ENCODE measurements around the gene STAP2. TPM values are rescaled to one million over a fixed set of nuclear protein-coding genes. Genes with fewer than 3 reads are reported as not detected.
"Not testable (repeated sequence)": the region's sequence is repeated elsewhere in the genome, so short reads cannot be mapped to it uniquely, and the experiment has no call there.

Gene STAP2
- total RNA-seq, 1 donor from 2014 or later: 5.2 TPM

GRCh38 chr19:4274321-4274686 is 64.3 kb downstream of the STAP2 start:
- not testable (repeated sequence) for H3K4me3 ChIP-seq (ENCODE audit: low read length in 3 of 3); H3K9me3 ChIP-seq (ENCODE audit: control insufficient read depth in 3 of 3, low read length in 3 of 3); H3K36me3 ChIP-seq (ENCODE audit: control insufficient read depth in 3 of 3, insufficient read depth in 3 of 3, low read length in 3 of 3); H3K4me1 ChIP-seq (ENCODE audit: control insufficient read depth in 3 of 3, insufficient read depth in 3 of 3, low read length in 3 of 3); H3K27ac ChIP-seq (ENCODE audit: low read depth, low read length); H3K9ac ChIP-seq (ENCODE audit: low read depth in 1 of 3, low read length in 3 of 3)
- H3K27me3 ChIP-seq (ENCODE audit: control insufficient read depth in 3 of 3, insufficient read depth in 3 of 3, low read length in 3 of 3): peaks cover 9 to 15% (median 10%) of the 10 kb centered on the region in 3 donors

Other genes with a start within 250 kb of the STAP2 start
- 114 TPM for gene MAP2K2, start 214.7 kb downstream of the STAP2 start, total RNA-seq
- gene CREB3L3, start 185.2 kb downstream of the STAP2 start, total RNA-seq: not detected
- gene SIRT6, start 156.3 kb downstream of the STAP2 start, total RNA-seq: 9.9 TPM
- not detected for gene ANKRD24, start 156.1 kb downstream of the STAP2 start, total RNA-seq
- gene EBI3, start 109.3 kb downstream of the STAP2 start, total RNA-seq: not detected
- 14.6 TPM for gene YJU2, start 91.7 kb downstream of the STAP2 start, total RNA-seq
- gene SHD, start 59.6 kb downstream of the STAP2 start, total RNA-seq: 24.5 TPM
- 0.52 TPM for gene TMIGD2, start 36.4 kb downstream of the STAP2 start, total RNA-seq
- not detected for gene FSD1, start 34.2 kb downstream of the STAP2 start, total RNA-seq
- 5.7 TPM for gene MPND, start 4.7 kb upstream of the STAP2 start, total RNA-seq
- gene SH3GL1, start 61.7 kb upstream of the STAP2 start, total RNA-seq: 16.2 TPM
- 6.3 TPM for gene CHAF1A, start 63.8 kb upstream of the STAP2 start, total RNA-seq
- 89.8 TPM for gene UBXN6, start 119.0 kb upstream of the STAP2 start, total RNA-seq
- 33.9 TPM for gene HDGFL2, start 133.5 kb upstream of the STAP2 start, total RNA-seq
- gene PLIN4, start 179.7 kb upstream of the STAP2 start, total RNA-seq: 15.7 TPM
- gene PLIN5, start 196.4 kb upstream of the STAP2 start, total RNA-seq: 2.1 TPM
- gene LRG1, start 201.2 kb upstream of the STAP2 start, total RNA-seq: 0.52 TPM
- gene SEMA6B, start 220.9 kb upstream of the STAP2 start, total RNA-seq: 11.5 TPM

Data from skeletal muscle tissue (tissue), 4 donors.